CD14-positive monocyte (primary cell): Measurements from ENCODE around the gene APBA2. TPM values are rescaled to one million over a fixed set of nuclear protein-coding genes. Genes with fewer than 3 reads are reported as not detected.

Experiments
- DNase-seq, 3 donors: peaks; one replicate each; pipeline ENCODE4 v3.0.0-alpha.2; 2011 to 2022
- H2AFZ ChIP-seq: 2 replicates; pipeline ENCODE4 v1.6.0; 2012; ENCODE audit warnings: mild to moderate bottlenecking, low read depth, low read length, inconsistent platforms; ENCODE audit not compliant: insufficient read depth, poor library complexity, severe bottlenecking
- H3K27ac ChIP-seq, 2 donors: 1 replicate in 1 of 2; 2 replicates in 1 of 2; pipeline ENCODE4 v1.5.1; 2012 to 2013; ENCODE audit warnings: low read length in 2 of 2, control low read depth in 1 of 2, inconsistent platforms in 1 of 2, low read depth in 1 of 2, mild to moderate bottlenecking in 1 of 2
- H3K27me3 ChIP-seq, 2 donors: one replicate each; pipeline versions ENCODE4 v1.6.0 to v1.6.1; 2011 to 2013; ENCODE audit warnings: low read length in 2 of 2; ENCODE audit not compliant: control insufficient read depth in 2 of 2, insufficient read depth in 2 of 2
- H3K36me3 ChIP-seq, 2 donors: replicated peaks in 1 of 2; 1 replicate in 1 of 2; 2 replicates in 1 of 2; pipeline versions ENCODE4 v1.5.1 to v1.6.1; 2012 to 2013; ENCODE audit warnings: low read length in 2 of 2, control low read depth in 1 of 2, inconsistent platforms in 1 of 2, mild to moderate bottlenecking in 1 of 2; ENCODE audit not compliant: insufficient read depth in 2 of 2, control insufficient read depth in 1 of 2
- H3K4me1 ChIP-seq, 2 donors: 1 replicate in 1 of 2; 2 replicates in 1 of 2; pipeline versions ENCODE4 v1.5.1 to v1.6.1; 2012 to 2013; ENCODE audit warnings: low read length in 2 of 2, control low read depth in 1 of 2, inconsistent platforms in 1 of 2, mild to moderate bottlenecking in 1 of 2, moderate library complexity in 1 of 2; ENCODE audit not compliant: insufficient read depth in 2 of 2, control insufficient read depth in 1 of 2
- H3K4me2 ChIP-seq: replicated peaks from 2 replicates; pipeline ENCODE3; 2012; ENCODE audit warnings: low read length, moderate library complexity, mild to moderate bottlenecking; ENCODE audit not compliant: poor library complexity, severe bottlenecking; ENCODE audit errors: extremely low read depth
- H3K4me3 ChIP-seq, 3 experiments: fragments of 200-600 bp in 1 of 3; sonication (generic) in 1 of 3; replicated peaks in 1 of 3; 1 replicate in 2 of 3; 2 replicates in 1 of 3; pipeline ENCODE4 v1.5.1; 2011 to 2013; ENCODE audit warnings: low read length in 3 of 3, mild to moderate bottlenecking in 3 of 3, control low read depth in 2 of 3, low read depth in 2 of 3, inconsistent platforms in 1 of 3, moderate library complexity in 1 of 3
- H3K79me2 ChIP-seq: 2 replicates; pipeline ENCODE4 v1.6.0; 2012; ENCODE audit warnings: mild to moderate bottlenecking, control low read depth, inconsistent platforms, low read length, moderate library complexity; ENCODE audit not compliant: insufficient read depth
- H3K9ac ChIP-seq: 2 replicates; pipeline ENCODE4 v1.6.0; 2017; ENCODE audit warnings: low read length, mild to moderate bottlenecking; ENCODE audit not compliant: insufficient read depth, poor library complexity, severe bottlenecking
- H3K9me3 ChIP-seq, 2 donors: replicated peaks in 1 of 2; 1 replicate in 1 of 2; 2 replicates in 1 of 2; pipeline versions ENCODE4 v1.5.1 to v1.6.1; 2012 to 2013; ENCODE audit warnings: low read length in 2 of 2, control low read depth in 1 of 2; ENCODE audit not compliant: control insufficient read depth in 1 of 2, insufficient read depth in 1 of 2
- H4K20me1 ChIP-seq: 2 replicates; pipeline ENCODE4 v1.6.0; 2012; ENCODE audit warnings: mild to moderate bottlenecking, low read length, control low read depth, moderate library complexity; ENCODE audit not compliant: insufficient read depth
- H3K27ac Mint-ChIP-seq, 7 donors: one replicate each; pipeline ENCODE4 v1.8.0; 2020; ENCODE audit warnings: mild to moderate bottlenecking in 7 of 7, mixed read lengths in 7 of 7, moderate library complexity in 6 of 7, inconsistent platforms in 2 of 7
- H3K27me3 Mint-ChIP-seq, 3 donors: one replicate each; pipeline ENCODE4 v1.8.0; 2021 to 2022; ENCODE audit warnings: low read depth in 3 of 3, mild to moderate bottlenecking in 3 of 3, mixed read lengths in 3 of 3, moderate library complexity in 3 of 3, inconsistent platforms in 1 of 3
- H3K36me3 Mint-ChIP-seq, 2 donors: one replicate each; pipeline ENCODE4 v1.8.0; 2020; ENCODE audit warnings: mixed read lengths in 2 of 2, inconsistent platforms in 1 of 2, mild to moderate bottlenecking in 1 of 2
- H3K4me1 Mint-ChIP-seq: one replicate; pipeline ENCODE4 v1.8.0; 2020; ENCODE audit warnings: mild to moderate bottlenecking, mixed read lengths
- H3K4me3 Mint-ChIP-seq, 2 donors: one replicate each; pipeline ENCODE4 v1.8.0; 2020; ENCODE audit warnings: mild to moderate bottlenecking in 2 of 2, mixed read lengths in 2 of 2, moderate library complexity in 1 of 2
- H3K9me3 Mint-ChIP-seq, 7 donors: one replicate each; pipeline ENCODE4 v1.8.0; 2020 to 2022; ENCODE audit warnings: mixed read lengths in 7 of 7, mild to moderate bottlenecking in 6 of 7, moderate library complexity in 6 of 7, inconsistent platforms in 2 of 7
- WGBS: methylation state at CpG from one replicate; pipeline ENCODE4 v1.1.5; 2013; ENCODE audit warnings: missing lambda C conversion rate; ENCODE audit not compliant: insufficient coverage; 5-methylcytosine and 5-hydroxymethylcytosine counted together
- intact Hi-C, 2 donors: fragments of 100-400 bp; cut with micrococcal nuclease; formaldehyde crosslinking; loops; one replicate each; pipeline versions ENCODE4 v1.15.0 to v1.15.1; 2023
- polyA plus RNA-seq, 3 donors: library from polyadenylated mRNA; depleted of rRNA in 1 of 3; unstranded in 2 of 3; stranded (reverse) in 1 of 3; fragments of 300-500 nt in 2 of 3; fragments of >200 nt in 1 of 3; fragmentation: Illumina TruSeq in 2 of 3; gene quantifications; 1 replicate in 2 of 3; 2 replicates in 1 of 3; pipeline ENCODE4 v1.2.3, GENCODE V29; 2012 to 2021
- TF ChIP-seq, protein P1 (sequence below): fragments of 200-600 bp; IDR thresholded peaks from one replicate; pipeline ENCODE4 v1.8.0; 2022; ENCODE audit warnings: antibody characterized with exemption, mild to moderate bottlenecking

Gene APBA2
- polyA plus RNA-seq, 3 donors = 0.30 TPM; not detected in 2

DNA sequence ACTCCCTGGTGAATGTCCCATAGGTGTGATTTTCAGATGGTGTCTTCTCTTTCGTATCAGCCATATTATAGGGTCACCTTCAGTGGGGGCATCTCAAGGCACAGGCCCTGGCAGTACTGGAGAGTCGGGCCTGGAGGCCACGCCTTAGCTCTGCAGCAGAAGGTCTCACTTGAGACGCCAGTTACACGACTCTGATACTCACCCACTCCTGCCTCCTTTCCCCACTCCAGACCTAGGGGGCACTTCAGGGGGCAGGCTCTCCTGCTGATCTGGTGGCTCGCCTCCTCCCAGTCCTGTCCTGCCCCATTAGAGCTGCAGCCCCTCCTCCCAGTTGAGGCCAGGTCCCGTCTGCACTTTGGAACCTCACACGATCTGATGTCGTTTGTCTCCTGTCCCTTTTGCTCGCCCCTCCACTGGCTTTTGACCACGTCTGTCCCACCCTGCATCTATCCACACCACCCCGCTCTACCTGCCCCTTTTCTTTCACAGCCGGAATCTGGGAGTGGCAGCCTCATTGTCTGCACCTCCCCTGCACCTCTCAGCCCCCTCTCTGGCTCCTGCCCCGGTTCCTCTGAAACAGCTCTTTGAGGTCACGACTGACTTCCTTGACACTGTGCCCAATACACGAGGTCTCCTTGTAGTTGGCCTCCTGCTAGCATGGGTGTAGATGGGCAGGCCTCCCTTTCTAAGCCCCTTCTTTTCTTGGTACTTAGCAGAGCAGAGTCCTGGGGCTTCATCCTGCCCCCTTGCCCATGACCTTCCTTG lies 201.9 kb downstream of the APBA2 start:
- H4K20me1 ChIP-seq = no peaks in the 10 kb centered on the region
- H3K79me2 ChIP-seq = no peaks in the 10 kb centered on the region
- TF ChIP-seq, protein P1, sequence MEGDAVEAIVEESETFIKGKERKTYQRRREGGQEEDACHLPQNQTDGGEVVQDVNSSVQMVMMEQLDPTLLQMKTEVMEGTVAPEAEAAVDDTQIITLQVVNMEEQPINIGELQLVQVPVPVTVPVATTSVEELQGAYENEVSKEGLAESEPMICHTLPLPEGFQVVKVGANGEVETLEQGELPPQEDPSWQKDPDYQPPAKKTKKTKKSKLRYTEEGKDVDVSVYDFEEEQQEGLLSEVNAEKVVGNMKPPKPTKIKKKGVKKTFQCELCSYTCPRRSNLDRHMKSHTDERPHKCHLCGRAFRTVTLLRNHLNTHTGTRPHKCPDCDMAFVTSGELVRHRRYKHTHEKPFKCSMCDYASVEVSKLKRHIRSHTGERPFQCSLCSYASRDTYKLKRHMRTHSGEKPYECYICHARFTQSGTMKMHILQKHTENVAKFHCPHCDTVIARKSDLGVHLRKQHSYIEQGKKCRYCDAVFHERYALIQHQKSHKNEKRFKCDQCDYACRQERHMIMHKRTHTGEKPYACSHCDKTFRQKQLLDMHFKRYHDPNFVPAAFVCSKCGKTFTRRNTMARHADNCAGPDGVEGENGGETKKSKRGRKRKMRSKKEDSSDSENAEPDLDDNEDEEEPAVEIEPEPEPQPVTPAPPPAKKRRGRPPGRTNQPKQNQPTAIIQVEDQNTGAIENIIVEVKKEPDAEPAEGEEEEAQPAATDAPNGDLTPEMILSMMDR = no peak
- H3K4me3 Mint-ChIP-seq = no peak overlapping the region
- H3K36me3 Mint-ChIP-seq = no peaks in the 10 kb centered on the region
- no peaks in the 10 kb centered on the region for H3K36me3 ChIP-seq
- no peak overlapping the region for H3K4me3 ChIP-seq
- H3K9me3 ChIP-seq = no peaks in the 10 kb centered on the region
- H3K4me2 ChIP-seq = no peak overlapping the region
- H3K27me3 Mint-ChIP-seq = peaks cover 3 to 10% (median 4%) of the 10 kb centered on the region in 3 donors
- intact Hi-C loops = no loop called here
- no peak for DNase-seq
- H3K27me3 ChIP-seq = no peaks in the 10 kb centered on the region
- no peak overlapping the region for H3K27ac Mint-ChIP-seq
- no peak overlapping the region for H3K27ac ChIP-seq
- WGBS = 89% methylated on average over 15 of the region's 16 CpGs
- H3K4me1 Mint-ChIP-seq = peaks cover 4% of the 10 kb centered on the region
- no peak overlapping the region for H2AFZ ChIP-seq
- no peaks in the 10 kb centered on the region for H3K4me1 ChIP-seq
- H3K9ac ChIP-seq = no peak overlapping the region
- peaks cover 0 to 6% (median 0%) of the 10 kb centered on the region in 7 donors for H3K9me3 Mint-ChIP-seq

DNA sequence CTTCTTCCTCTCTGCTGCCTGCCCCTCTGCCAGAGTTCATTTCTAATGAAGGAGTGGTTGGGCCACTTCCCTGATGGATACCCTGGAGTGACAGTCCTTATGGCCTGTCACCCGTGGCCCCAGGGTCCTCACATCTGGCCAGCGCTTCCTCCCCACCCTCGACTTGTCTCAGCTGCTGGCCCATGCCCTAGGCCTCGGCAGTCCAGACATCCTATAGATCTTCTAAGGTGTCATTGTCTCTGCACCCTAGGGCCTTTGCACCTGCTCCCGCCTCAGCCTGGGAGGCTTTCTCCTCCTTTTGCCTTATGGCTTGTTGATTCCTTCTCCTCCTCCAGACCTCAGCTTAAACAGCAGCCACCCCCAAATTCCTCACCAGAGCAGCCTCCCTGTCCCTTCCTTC lies 202.9 kb downstream of the APBA2 start:
- WGBS = 100% methylated on average over 4 of the region's 5 CpGs
- no peaks in the 10 kb centered on the region for H3K79me2 ChIP-seq
- H3K9me3 ChIP-seq = no peaks in the 10 kb centered on the region
- H3K4me1 Mint-ChIP-seq = peaks cover 4% of the 10 kb centered on the region
- peaks cover 0 to 3% (median 0%) of the 10 kb centered on the region in 7 donors for H3K9me3 Mint-ChIP-seq
- no peaks in the 10 kb centered on the region for H3K27me3 ChIP-seq
- H3K27ac Mint-ChIP-seq = no peak overlapping the region
- H2AFZ ChIP-seq = no peak overlapping the region
- H3K27ac ChIP-seq = no peak overlapping the region
- no peak overlapping the region for H3K4me3 ChIP-seq
- no peak for DNase-seq
- TF ChIP-seq, protein P1 = no peak
- peaks cover 2 to 8% (median 3%) of the 10 kb centered on the region in 3 donors for H3K27me3 Mint-ChIP-seq
- H3K9ac ChIP-seq = no peak overlapping the region
- H3K4me2 ChIP-seq = no peak overlapping the region
- H3K4me1 ChIP-seq = no peaks in the 10 kb centered on the region
- H3K36me3 Mint-ChIP-seq = no peaks in the 10 kb centered on the region
- H3K36me3 ChIP-seq = no peaks in the 10 kb centered on the region
- intact Hi-C loops = no loop called here
- no peaks in the 10 kb centered on the region for H4K20me1 ChIP-seq
- H3K4me3 Mint-ChIP-seq = no peak overlapping the region
